IMR-90 (cell line): Measurements from ENCODE around the gene KRT86.

Source experiments
- CEBPB ChIP-seq: IDR thresholded peaks from 2 replicates; pipeline ENCODE4 v1.6.1; 2012; ENCODE audit warnings: low read depth, low read length, improper control_type of control experiment
- CTCF ChIP-seq: conservative IDR thresholded peaks from 2 replicates; pipeline ENCODE4 v1.5.1; 2012; ENCODE audit warnings: mild to moderate bottlenecking, low read depth, low read length, improper control_type of control experiment
- ELK1 ChIP-seq: fragments of 150-350 bp; IDR thresholded peaks from 2 replicates; pipeline ENCODE4 v1.6.1; 2016; ENCODE audit warnings: low read depth, mild to moderate bottlenecking, low read length, moderate library complexity, borderline replicate concordance
- MAFK ChIP-seq: IDR thresholded peaks from 2 replicates; pipeline ENCODE4 v1.6.1; 2012; ENCODE audit warnings: low read depth, low read length, improper control_type of control experiment
- MAZ ChIP-seq: IDR thresholded peaks from 2 replicates; pipeline ENCODE4 v1.6.1; 2012; ENCODE audit warnings: low read depth, mild to moderate bottlenecking, low read length, improper control_type of control experiment, moderate library complexity, borderline replicate concordance
- MXI1 ChIP-seq: IDR thresholded peaks from 2 replicates; pipeline ENCODE4 v1.6.1; 2012; ENCODE audit warnings: low read depth, mild to moderate bottlenecking, low read length, moderate library complexity, borderline replicate concordance
- NFE2L2 ChIP-seq: fragments of 150-350 bp; IDR thresholded peaks from 2 replicates; pipeline ENCODE4 v1.6.1; 2016; ENCODE audit warnings: low read depth, mild to moderate bottlenecking, low read length
- POLR2A ChIP-seq: IDR thresholded peaks from 2 replicates; pipeline ENCODE4 v1.6.1; 2012; ENCODE audit warnings: mild to moderate bottlenecking, low read depth, low read length
- RAD21 ChIP-seq: IDR thresholded peaks from 2 replicates; pipeline ENCODE4 v1.6.1; 2012; ENCODE audit warnings: low read length, improper control_type of control experiment
- RCOR1 ChIP-seq: IDR thresholded peaks from 2 replicates; pipeline ENCODE4 v1.6.1; 2012; ENCODE audit warnings: mild to moderate bottlenecking, low read length, improper control_type of control experiment; ENCODE audit not compliant: insufficient replicate concordance
- RFX5 ChIP-seq: IDR thresholded peaks from 2 replicates; pipeline ENCODE4 v1.8.0; 2012; ENCODE audit warnings: low read depth, mild to moderate bottlenecking, low read length, moderate library complexity
- USF2 ChIP-seq: fragments of 150-350 bp; IDR thresholded peaks from 2 replicates; pipeline ENCODE4 v1.6.1; 2017; ENCODE audit warnings: mild to moderate bottlenecking, antibody characterized with exemption, low read length, low read depth

- no peak for TF ChIP-seq CTCF
- TF ChIP-seq MXI1 = no peak
- no peak for TF ChIP-seq CEBPB
- no peak for TF ChIP-seq MAZ
- TF ChIP-seq RCOR1 = no peak
- TF ChIP-seq USF2 = no peak
- TF ChIP-seq RAD21 = no peak
- TF ChIP-seq POLR2A = no peak
- TF ChIP-seq NFE2L2 = no peak
- TF ChIP-seq RFX5 = no peak
- TF ChIP-seq MAFK = no peak
- TF ChIP-seq ELK1 = no peak
These were observed 14.7 kb upstream of the KRT86 start for GRCh38 chr12:52259657-52260243.
